IMR-90 (cell line): ENCODE data around the gene UNC5A.

Experiments used
- BHLHE40 ChIP-seq: fragments of 150-350 bp; IDR thresholded peaks from 2 replicates; pipeline ENCODE4 v1.6.1; 2016; ENCODE audit warnings: mild to moderate bottlenecking, low read depth, low read length
- CHD1 ChIP-seq: IDR thresholded peaks from 2 replicates; pipeline ENCODE4 v1.6.1; 2012; ENCODE audit warnings: low read depth, low read length, improper control_type of control experiment
- CTCF ChIP-seq: conservative IDR thresholded peaks from 2 replicates; pipeline ENCODE4 v1.5.1; 2012; ENCODE audit warnings: mild to moderate bottlenecking, low read depth, low read length, improper control_type of control experiment
- ELK1 ChIP-seq: fragments of 150-350 bp; IDR thresholded peaks from 2 replicates; pipeline ENCODE4 v1.6.1; 2016; ENCODE audit warnings: low read depth, mild to moderate bottlenecking, low read length, moderate library complexity, borderline replicate concordance
- FOS ChIP-seq: fragments of 150-350 bp; IDR thresholded peaks from 2 replicates; pipeline ENCODE4 v1.6.1; 2016; ENCODE audit warnings: low read depth, low read length
- POLR2A ChIP-seq: IDR thresholded peaks from 2 replicates; pipeline ENCODE4 v1.6.1; 2012; ENCODE audit warnings: mild to moderate bottlenecking, low read depth, low read length
- RAD21 ChIP-seq: IDR thresholded peaks from 2 replicates; pipeline ENCODE4 v1.6.1; 2012; ENCODE audit warnings: low read length, improper control_type of control experiment
- RCOR1 ChIP-seq: IDR thresholded peaks from 2 replicates; pipeline ENCODE4 v1.6.1; 2012; ENCODE audit warnings: mild to moderate bottlenecking, low read length, improper control_type of control experiment; ENCODE audit not compliant: insufficient replicate concordance
- RFX5 ChIP-seq: IDR thresholded peaks from 2 replicates; pipeline ENCODE4 v1.8.0; 2012; ENCODE audit warnings: low read depth, mild to moderate bottlenecking, low read length, moderate library complexity
- SMC3 ChIP-seq: fragments of 150-350 bp; IDR thresholded peaks from 2 replicates; pipeline ENCODE4 v1.6.1; 2016; ENCODE audit warnings: low read depth, mild to moderate bottlenecking, antibody characterized with exemption, low read length, moderate library complexity
- USF2 ChIP-seq: fragments of 150-350 bp; IDR thresholded peaks from 2 replicates; pipeline ENCODE4 v1.6.1; 2017; ENCODE audit warnings: mild to moderate bottlenecking, antibody characterized with exemption, low read length, low read depth

GRCh38 chr5:176851871-176852658 is 41.7 kb downstream of the UNC5A start:
- TF ChIP-seq CTCF (no peak), BHLHE40 (no peak), RAD21 (no peak), CHD1 (no peak), POLR2A (no peak), ELK1 (no peak), RCOR1 (no peak), RFX5 (no peak), FOS (no peak), SMC3 (no peak), USF2 (no peak)
